ENCODE measurements around the gene KLC1.
"Not testable (repeated sequence)": the region's sequence is repeated elsewhere in the genome, so short reads cannot be mapped to it uniquely, and the experiment has no call there.

The KLC1 gene

DNA sequence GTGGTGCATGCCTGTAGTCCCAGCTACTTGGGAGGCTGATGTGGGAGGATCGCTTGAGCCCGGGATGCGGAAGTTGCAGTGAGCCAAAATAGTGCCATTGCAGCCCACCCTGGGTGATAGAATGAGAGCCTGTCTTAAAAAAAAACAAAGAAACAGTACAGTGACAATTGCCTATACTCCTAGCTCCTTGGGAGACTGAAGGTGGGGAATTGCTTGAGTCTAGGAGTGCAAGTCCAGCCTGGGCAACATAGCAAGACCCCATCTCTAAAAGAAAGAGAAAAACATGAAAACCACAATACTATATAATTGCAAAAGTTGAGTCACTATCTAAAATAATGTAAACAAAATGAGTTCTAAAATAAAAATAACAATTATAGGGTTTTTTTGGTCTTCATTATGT is 20.0 kb downstream of the KLC1 start:
- DNase-seq (ENCODE audit: low spot score) = no peak
- in situ Hi-C loops (cut with MboI; ENCODE audit: low sequenced_read_pairs, unreplicated experiment) = no loop called here
- TF ChIP-seq, protein P1, sequence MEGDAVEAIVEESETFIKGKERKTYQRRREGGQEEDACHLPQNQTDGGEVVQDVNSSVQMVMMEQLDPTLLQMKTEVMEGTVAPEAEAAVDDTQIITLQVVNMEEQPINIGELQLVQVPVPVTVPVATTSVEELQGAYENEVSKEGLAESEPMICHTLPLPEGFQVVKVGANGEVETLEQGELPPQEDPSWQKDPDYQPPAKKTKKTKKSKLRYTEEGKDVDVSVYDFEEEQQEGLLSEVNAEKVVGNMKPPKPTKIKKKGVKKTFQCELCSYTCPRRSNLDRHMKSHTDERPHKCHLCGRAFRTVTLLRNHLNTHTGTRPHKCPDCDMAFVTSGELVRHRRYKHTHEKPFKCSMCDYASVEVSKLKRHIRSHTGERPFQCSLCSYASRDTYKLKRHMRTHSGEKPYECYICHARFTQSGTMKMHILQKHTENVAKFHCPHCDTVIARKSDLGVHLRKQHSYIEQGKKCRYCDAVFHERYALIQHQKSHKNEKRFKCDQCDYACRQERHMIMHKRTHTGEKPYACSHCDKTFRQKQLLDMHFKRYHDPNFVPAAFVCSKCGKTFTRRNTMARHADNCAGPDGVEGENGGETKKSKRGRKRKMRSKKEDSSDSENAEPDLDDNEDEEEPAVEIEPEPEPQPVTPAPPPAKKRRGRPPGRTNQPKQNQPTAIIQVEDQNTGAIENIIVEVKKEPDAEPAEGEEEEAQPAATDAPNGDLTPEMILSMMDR (IDR thresholded peaks at IDR 0.05; ENCODE audit: borderline replicate concordance, control extremely low read depth, extremely low read depth, insufficient read depth, missing control alignments) = no peak

DNA sequence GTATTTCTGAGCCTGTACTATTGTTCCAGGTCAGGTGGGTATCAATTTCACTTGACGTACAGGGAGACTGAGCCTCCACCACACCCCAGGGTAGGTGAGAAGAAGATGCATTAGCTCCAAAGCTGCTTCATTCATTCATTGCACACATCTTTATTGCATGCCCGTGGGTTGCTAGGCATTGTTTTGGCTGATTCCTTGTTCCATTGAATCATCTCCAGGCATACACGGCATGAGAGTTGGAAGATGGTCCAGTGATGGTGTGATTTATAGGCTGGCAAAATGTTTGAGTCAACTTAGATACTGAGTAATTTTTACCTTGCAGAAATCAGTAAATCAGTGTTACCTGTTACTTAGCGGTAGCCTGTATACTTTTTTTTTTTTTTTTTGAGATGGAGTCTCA is 21.2 kb downstream of the KLC1 start:
- TF ChIP-seq, protein P1 (IDR thresholded peaks at IDR 0.05; ENCODE audit: borderline replicate concordance, control extremely low read depth, extremely low read depth, insufficient read depth, missing control alignments) = no peak
- in situ Hi-C loops (cut with MboI; ENCODE audit: low sequenced_read_pairs, unreplicated experiment) = no loop called here
- no peak for DNase-seq (ENCODE audit: low spot score)

DNA sequence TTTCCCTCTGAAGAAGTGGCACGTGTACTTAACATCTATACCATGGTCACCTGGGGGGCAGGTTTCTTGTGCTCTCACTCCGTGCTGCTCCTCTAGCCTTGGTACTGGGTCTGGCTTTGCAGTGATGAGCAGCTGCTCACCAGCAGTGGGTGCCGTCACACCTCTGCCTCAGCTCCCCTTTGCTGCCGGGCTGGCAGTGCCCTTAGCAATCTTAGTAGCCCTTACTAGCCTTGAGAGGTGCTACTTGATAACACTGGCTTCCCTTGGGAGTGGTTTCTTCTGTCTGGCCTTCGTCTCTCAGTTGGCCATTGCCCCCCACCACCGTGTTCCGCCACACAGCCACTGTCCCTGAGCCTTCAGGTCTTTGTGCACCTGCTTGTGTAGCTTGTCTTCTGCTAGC is 22.6 kb downstream of the KLC1 start:
- TF ChIP-seq, protein P1 (IDR thresholded peaks at IDR 0.05; ENCODE audit: borderline replicate concordance, control extremely low read depth, extremely low read depth, insufficient read depth, missing control alignments) = no peak
- in situ Hi-C loops (cut with MboI; ENCODE audit: low sequenced_read_pairs, unreplicated experiment) = no loop called here
- DNase-seq (ENCODE audit: low spot score) = no peak

DNA sequence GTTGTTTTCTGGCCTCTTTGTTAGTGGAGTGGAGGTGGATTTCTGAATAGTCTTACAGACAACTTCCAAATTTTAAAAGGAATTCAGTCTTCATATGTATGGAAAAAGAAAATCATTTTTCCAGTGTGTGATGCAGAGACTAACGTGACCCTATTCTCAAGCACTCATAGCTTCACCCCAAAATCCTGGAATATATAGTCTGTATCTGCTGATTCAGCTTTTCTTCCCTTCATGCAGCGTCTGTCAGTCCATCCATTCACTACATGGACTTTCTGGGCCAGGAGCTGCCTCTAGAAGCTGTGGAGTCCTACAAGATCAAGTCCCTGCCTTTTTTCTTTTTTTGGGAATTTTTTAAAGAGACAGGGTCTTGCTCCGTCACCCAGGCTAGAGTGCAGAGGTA is 23.8 kb downstream of the KLC1 start:
- in situ Hi-C loops (cut with MboI; ENCODE audit: low sequenced_read_pairs, unreplicated experiment) = no loop called here
- TF ChIP-seq, protein P1 (IDR thresholded peaks at IDR 0.05; ENCODE audit: borderline replicate concordance, control extremely low read depth, extremely low read depth, insufficient read depth, missing control alignments) = no peak
- DNase-seq (ENCODE audit: low spot score) = no peak

DNA sequence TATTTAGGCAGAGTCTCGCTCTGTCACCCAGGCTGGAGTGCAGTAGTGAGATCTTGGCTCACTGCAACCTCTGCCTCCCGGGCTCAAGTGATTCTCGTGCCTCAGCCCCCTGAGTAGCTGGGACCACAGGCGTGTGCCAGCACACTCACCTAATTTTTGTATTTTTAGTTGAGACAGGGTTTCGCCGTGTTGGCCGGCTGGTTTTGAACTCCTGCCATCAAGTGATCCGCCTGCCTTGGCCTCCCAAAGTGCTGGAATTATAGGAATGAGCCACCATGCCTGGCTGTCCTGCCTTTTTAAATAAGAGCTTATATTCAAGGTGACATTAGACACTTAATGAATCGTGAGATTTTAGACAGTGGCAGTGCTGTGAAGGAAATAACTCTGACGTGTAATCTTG is 24.3 kb downstream of the KLC1 start:
- DNase-seq (ENCODE audit: low spot score); in situ Hi-C loops (cut with MboI; ENCODE audit: low sequenced_read_pairs, unreplicated experiment): not testable (repeated sequence)

DNA sequence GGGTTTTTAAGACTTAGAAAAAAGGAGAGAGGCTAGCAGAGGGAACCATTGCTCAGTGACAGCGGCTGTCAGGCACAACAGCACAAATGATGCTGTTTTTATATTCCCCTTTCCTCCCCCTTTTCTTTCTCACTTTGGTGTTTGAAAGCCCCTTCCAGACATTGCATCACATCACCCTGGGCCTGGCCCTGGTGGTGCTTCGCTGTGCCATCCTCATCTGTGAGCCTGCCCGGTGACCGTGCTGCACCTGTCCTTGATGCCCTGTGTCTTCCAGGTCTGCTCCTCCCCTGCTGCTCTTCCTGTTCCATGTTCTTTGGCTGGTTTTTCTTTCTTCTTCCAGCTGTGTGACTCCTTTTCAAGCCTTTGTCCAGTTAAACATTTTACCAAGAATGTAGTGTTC is 24.8 kb downstream of the KLC1 start:
- DNase-seq (ENCODE audit: low spot score) = no peak
- TF ChIP-seq, protein P1 (IDR thresholded peaks at IDR 0.05; ENCODE audit: borderline replicate concordance, control extremely low read depth, extremely low read depth, insufficient read depth, missing control alignments) = no peak
- in situ Hi-C loops (cut with MboI; ENCODE audit: low sequenced_read_pairs, unreplicated experiment) = no loop called here

DNA sequence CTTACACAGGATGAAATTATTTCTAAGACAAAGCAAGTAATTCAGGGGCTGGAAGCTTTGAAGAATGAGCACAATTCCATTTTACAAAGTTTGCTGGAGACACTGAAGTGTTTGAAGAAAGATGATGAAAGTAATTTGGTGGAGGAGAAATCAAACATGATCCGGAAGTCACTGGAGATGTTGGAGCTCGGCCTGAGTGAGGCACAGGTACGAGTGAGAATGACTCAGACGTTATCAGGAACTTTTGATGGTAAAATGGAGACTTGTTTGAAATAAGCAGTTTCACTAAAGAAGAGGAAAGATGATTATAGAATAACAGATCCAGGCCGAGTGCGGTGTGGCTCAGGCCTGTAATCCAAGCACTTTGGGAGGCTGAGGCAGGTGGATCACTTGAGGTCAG is 25.6 kb downstream of the KLC1 start:
- DNase-seq (ENCODE audit: low spot score) = no peak
- TF ChIP-seq, protein P1 (IDR thresholded peaks at IDR 0.05; ENCODE audit: borderline replicate concordance, control extremely low read depth, extremely low read depth, insufficient read depth, missing control alignments) = no peak
- in situ Hi-C loops (cut with MboI; ENCODE audit: low sequenced_read_pairs, unreplicated experiment) = no loop called here
